Endothelial cell of hepatic sinusoid (primary cell): ENCODE data around the gene GRIN3B.

Experiments used
- in situ Hi-C: cut with HindIII; loops from 2 replicates; pipeline ENCODE4 v1.10.0; 2017; ENCODE audit warnings: low sequenced_read_pairs

The GRIN3B gene

GRCh38 chr19:1040476-1041271 is 40.5 kb downstream of the GRIN3B start:
- in situ Hi-C loops, result no loop called here

GRCh38 chr19:1041272-1041834 is 41.1 kb downstream of the GRIN3B start:
- in situ Hi-C loops, result no loop called here

GRCh38 chr19:1041835-1042685 is 41.8 kb downstream of the GRIN3B start:
- in situ Hi-C loops, result no loop called here

- in situ Hi-C loops, result no loop called here
These were observed 42.7 kb downstream of the GRIN3B start for GRCh38 chr19:1042689-1043511.

DNA sequence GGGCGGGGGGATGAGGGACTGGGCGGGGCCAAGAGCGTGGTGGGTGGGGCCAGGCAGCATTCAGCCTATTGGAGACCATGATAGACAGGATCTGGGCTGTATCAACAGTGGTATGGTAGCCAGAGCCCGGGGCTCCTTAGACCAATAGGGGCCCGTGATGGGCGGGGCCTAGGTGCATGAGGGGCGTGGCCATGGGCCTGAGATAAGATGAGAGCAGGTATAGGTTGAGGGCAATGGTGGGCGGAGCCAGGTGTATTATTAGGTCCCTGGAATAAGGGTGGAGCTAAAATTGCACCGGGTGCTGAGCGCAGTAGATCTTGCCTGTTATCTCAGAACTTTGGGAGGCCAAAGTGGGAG is 45.0 kb downstream of the GRIN3B start:
- in situ Hi-C loops, result no loop called here

GRCh38 chr19:1046117-1046626 is 46.0 kb downstream of the GRIN3B start:
- in situ Hi-C loops, result no loop called here

DNA sequence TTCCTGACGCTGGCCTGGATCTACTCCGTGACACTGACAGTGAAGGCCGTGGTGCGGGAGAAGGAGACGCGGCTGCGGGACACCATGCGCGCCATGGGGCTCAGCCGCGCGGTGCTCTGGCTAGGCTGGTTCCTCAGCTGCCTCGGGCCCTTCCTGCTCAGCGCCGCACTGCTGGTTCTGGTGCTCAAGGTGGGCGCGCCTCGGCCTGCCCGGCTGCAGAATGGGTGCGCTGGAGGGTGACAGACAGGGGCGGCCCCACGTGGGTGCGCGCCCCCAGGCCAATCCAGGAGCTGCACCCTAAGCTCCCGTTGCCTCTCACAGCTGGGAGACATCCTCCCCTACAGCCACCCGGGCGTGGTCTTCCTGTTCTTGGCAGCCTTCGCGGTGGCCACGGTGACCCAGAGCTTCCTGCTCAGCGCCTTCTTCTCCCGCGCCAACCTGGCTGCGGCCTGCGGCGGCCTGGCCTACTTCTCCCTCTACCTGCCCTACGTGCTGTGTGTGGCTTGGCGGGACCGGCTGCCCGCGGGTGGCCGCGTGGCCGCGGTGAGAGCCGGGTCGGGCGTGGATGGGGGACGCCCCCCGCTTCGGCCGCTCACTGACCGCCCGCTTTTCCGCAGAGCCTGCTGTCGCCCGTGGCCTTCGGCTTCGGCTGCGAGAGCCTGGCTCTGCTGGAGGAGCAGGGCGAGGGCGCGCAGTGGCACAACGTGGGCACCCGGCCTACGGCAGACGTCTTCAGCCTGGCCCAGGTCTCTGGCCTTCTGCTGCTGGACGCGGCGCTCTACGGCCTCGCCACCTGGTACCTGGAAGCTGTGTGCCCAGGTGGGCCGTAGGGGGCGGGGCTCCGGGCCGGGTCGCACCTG is 46.8 kb downstream of the GRIN3B start:
- in situ Hi-C loops, result no loop called here

DNA sequence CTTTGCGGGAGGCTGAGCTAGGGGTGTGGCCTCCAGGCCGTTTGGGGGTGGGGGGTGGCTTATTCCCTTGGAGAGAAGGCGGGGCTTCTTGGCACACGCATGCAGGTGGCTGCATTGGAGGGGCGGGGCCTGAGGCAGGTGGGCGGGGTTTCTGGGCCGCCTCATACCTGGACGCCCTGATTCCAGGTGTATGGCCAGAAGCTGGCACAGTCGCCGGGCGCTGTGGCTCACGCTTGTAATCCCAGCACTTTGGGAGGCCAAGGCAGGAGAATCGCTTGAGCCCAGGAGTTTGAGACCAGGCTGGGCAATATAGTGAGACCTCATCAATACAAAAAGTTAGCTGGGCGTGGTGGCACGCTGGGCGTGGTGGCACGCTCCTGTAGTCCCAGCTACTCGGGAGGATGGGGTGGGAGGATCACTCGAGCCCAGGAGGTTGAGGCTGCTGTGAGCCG is 47.5 kb downstream of the GRIN3B start:
- in situ Hi-C loops, result no loop called here

DNA sequence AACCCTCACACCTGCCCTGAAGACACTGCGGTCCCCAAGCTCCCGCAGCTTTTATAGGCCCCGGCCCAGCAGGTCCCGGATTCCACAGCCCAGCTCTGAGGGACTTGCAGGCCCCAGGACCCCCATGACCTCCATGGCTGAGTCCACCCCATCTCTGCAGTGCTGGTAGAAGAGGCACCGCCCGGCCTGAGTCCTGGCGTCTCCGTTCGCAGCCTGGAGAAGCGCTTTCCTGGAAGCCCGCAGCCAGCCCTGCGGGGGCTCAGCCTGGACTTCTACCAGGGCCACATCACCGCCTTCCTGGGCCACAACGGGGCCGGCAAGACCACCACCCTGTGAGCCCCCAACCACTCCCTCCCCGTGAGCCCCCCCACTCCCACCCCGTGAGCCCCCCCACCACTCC is 48.9 kb downstream of the GRIN3B start:
- in situ Hi-C loops, result no loop called here

- in situ Hi-C loops, result no loop called here
These were observed 49.6 kb downstream of the GRIN3B start for GRCh38 chr19:1049800-1050199.

DNA sequence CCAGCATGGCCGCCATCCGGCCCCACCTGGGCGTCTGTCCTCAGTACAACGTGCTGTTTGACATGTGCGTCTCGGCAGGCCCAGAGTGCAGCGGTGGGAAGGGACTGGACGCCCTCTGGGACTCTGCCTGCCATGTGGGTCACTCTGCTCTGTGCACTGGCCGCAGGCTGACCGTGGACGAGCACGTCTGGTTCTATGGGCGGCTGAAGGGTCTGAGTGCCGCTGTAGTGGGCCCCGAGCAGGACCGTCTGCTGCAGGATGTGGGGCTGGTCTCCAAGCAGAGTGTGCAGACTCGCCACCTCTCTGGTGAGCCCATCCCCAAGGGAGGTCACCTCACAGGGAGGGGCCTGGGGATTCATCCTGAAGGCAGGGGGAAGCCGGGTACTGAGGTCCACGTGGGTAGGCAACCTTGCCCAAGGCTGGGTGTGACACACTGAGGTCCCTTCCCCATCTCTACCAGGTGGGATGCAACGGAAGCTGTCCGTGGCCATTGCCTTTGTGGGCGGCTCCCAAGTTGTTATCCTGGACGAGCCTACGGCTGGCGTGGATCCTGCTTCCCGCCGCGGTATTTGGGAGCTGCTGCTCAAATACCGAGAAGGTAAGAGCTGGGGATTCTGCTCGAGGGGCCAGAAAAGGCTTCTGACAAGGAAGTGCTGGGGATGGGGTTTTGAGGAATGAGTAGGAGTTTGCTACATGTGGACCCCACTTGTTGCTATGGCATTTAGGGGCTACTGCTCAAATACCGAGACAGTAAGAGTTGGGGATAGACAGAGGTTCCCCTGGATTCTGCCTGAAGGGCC is 51.0 kb downstream of the GRIN3B start:
- in situ Hi-C loops, result no loop called here

DNA sequence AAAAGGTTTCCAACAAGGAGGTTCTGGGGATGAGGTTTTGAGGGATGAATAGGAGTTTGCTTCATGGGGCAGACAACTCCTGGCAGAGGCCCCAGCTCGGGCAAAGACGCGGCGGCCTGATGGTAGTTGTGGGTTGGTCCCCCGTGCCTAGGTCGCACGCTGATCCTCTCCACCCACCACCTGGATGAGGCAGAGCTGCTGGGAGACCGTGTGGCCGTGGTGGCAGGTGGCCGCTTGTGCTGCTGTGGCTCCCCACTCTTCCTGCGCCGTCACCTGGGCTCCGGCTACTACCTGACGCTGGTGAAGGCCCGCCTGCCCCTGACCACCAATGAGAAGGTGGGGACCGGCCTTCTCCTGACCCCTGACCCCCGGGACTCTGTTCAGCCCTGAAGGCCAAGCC is 51.6 kb downstream of the GRIN3B start:
- in situ Hi-C loops, result no loop called here

DNA sequence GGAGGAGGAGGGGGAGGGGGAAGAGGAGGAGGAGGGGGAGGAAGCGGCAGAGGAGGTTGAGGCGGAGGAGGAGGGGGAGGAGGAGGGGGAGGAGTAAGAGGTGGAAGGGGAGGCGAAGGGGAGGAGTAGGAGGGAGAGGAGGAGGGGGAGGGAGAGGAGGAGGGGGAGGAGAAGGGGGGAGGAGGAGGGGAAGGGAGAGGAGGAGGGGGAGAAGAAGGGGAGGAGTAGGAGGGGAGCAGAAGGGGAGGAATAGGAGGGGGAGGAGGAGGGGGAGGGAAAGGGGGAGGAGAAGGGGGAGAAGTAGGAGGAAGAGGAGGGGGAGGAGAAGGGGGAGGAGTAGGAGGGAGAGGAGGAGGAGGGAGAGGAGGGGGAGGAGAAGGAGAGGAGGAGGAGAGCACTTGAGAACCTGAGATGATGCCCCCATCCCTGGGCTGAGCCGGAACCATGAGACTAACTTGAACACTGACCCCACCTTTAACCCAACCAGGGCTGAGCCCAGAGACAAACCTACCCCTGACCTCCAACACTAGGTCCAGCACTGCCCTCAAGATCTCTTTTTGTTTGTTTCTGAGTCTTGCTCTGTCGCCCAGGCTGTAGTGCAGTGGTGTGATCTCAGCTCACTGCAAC is 52.2 kb downstream of the GRIN3B start:
- in situ Hi-C loops, result no loop called here

DNA sequence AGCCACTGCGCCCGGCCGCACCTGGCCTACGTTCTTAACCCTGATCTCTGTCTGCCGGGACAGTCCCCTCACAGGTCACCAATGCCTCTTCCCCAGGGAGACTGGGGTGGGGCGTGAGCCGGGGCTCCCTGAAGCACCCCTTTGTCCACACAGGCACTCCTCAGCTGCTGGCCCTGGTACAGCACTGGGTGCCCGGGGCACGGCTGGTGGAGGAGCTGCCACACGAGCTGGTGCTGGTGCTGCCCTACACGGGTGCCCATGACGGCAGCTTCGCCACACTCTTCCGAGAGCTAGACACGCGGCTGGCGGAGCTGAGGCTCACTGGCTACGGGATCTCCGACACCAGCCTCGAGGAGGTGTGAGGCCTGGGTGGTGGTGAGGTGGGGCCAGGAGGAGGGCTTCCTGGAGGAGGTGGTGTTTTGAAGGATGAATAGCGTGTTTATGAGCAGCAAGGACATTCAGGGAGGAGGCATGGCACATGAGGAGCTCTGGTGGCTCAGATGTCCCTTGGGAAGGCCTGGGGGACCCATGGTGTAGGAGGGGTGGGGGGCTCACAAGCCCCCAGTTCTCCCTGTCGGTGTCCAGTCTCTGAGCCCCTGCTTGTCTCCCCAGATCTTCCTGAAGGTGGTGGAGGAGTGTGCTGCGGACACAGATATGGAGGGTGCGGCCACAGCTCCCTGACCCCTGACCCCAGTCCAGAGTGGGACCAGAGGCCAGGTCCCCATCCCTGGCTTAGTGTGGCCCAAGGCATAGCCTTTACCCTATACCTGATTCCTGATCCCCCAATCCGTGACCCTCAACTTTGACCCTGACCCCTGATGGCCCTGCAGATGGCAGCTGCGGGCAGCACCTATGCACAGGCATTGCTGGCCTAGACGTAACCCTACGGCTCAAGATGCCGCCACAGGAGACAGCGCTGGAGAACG is 53.2 kb downstream of the GRIN3B start:
- in situ Hi-C loops, result no loop called here

DNA sequence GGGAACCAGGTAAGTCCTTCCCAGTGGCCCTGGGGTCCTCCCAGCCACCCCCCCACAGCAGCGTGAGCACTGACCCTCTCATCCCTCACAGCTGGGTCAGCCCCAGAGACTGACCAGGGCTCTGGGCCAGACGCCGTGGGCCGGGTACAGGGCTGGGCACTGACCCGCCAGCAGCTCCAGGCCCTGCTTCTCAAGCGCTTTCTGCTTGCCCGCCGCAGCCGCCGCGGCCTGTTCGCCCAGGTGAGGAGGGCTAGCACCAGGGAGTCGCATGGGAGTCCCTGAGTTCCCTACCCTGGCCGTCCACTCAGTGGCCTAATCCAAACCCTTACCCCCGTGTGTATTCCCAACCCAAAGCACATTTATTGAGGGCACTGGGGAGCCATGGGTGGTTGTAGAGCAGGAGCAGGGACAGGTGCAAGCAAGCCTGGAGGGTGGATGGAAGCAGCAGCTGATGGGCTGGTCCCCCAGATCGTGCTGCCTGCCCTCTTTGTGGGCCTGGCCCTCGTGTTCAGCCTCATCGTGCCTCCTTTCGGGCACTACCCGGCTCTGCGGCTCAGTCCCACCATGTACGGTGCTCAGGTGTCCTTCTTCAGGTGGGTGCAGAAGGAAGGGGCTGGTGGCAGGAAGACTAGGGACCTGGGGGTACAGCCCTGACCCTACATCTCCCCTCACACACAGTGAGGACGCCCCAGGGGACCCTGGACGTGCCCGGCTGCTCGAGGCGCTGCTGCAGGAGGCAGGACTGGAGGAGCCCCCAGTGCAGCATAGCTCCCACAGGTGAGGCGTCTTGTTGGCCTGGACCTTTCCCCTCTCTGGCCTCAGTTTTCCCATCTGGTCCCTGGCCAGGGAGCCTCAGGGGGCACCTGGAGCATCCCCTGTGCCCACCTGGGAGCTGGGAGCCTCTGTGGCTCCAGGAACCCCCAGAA is 54.1 kb downstream of the GRIN3B start:
- in situ Hi-C loops, result no loop called here

DNA sequence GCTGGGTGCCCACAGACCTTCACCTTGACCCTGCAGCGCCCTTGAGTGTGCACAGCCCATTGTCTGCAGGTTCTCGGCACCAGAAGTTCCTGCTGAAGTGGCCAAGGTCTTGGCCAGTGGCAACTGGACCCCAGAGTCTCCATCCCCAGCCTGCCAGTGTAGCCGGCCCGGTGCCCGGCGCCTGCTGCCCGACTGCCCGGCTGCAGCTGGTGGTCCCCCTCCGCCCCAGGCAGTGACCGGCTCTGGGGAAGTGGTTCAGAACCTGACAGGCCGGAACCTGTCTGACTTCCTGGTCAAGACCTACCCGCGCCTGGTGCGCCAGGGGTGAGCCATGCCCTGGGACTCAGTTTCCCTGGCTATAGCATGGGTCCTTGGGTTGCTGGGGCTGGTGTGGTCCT is 54.8 kb downstream of the GRIN3B start:
- in situ Hi-C loops, result no loop called here
